CD4-positive, alpha-beta T cell (primary cell): ENCODE results near the gene RAPGEF2. TPM values are rescaled to one million over a fixed set of nuclear protein-coding genes. Genes with fewer than 3 reads are reported as not detected.

ENCODE experiments used
- ATAC-seq: fragments of 200-7000 bp; cut with Tn5 transposase; one replicate; pipeline ENCODE4 v1.10.0; 2022; ENCODE audit warnings: mild to moderate bottlenecking; ENCODE audit not compliant: poor library complexity
- CTCF ChIA-PET: fragments of 350-600 bp; sonication (Branson Sonifier 250); formaldehyde crosslinking; loops from one replicate; lab custom pipeline; 2021; ENCODE audit warnings: antibody characterized with exemption, inconsistent platforms; lab: Charles Lee
- POLR2A ChIA-PET: fragments of 350-600 bp; sonication (Branson Sonifier 250); formaldehyde crosslinking; loops from one replicate; lab custom pipeline; 2021; ENCODE audit warnings: antibody characterized with exemption, inconsistent platforms; lab: Charles Lee
- DNase-seq, 14 experiments: peaks; one replicate each; pipeline ENCODE4 v3.0.0-alpha.2; 2013 to 2020; ENCODE audit warnings: mixed read lengths in 2 of 14
- H3K27ac ChIP-seq, 2 donors: one replicate each; pipeline versions ENCODE4 v1.5.1 to v1.7.0; 2013; ENCODE audit warnings: low read length in 2 of 2, low read depth in 1 of 2, mild to moderate bottlenecking in 1 of 2
- H3K27me3 ChIP-seq, 2 experiments: 1 replicate in 1 of 2; 2 replicates in 1 of 2; pipeline versions ENCODE4 v1.6.1 to v1.7.0; 2013; ENCODE audit warnings: low read length in 2 of 2, control low read depth in 1 of 2, mild to moderate bottlenecking in 1 of 2, moderate library complexity in 1 of 2; ENCODE audit not compliant: insufficient read depth in 2 of 2, control insufficient read depth in 1 of 2
- H3K36me3 ChIP-seq: one replicate; pipeline ENCODE4 v1.6.1; 2013; ENCODE audit warnings: low read length, control low read depth; ENCODE audit not compliant: insufficient read depth
- H3K4me1 ChIP-seq: one replicate; pipeline ENCODE4 v1.6.1; 2013; ENCODE audit warnings: low read length, control low read depth; ENCODE audit not compliant: insufficient read depth
- H3K4me3 ChIP-seq: one replicate; pipeline ENCODE4 v1.5.1; 2013; ENCODE audit warnings: mild to moderate bottlenecking, low read length, moderate library complexity
- H3K9me3 ChIP-seq, 2 experiments: 1 replicate in 1 of 2; 2 replicates in 1 of 2; pipeline versions ENCODE4 v1.6.1 to v1.7.0; 2013; ENCODE audit warnings: low read length in 2 of 2, mild to moderate bottlenecking in 2 of 2, control low read depth in 1 of 2, moderate library complexity in 1 of 2; ENCODE audit not compliant: control insufficient read depth in 1 of 2, insufficient read depth in 1 of 2
- H3K27ac Mint-ChIP-seq: one replicate; pipeline ENCODE4 v1.8.0; 2020; ENCODE audit warnings: mixed read lengths
- H3K27me3 Mint-ChIP-seq: one replicate; pipeline ENCODE4 v1.8.0; 2021; ENCODE audit warnings: mixed read lengths
- H3K36me3 Mint-ChIP-seq: one replicate; pipeline ENCODE4 v1.8.0; 2021; ENCODE audit warnings: low read depth, mixed read lengths
- H3K4me1 Mint-ChIP-seq: one replicate; pipeline ENCODE4 v1.8.0; 2021; ENCODE audit warnings: low read depth, mixed read lengths
- H3K4me3 Mint-ChIP-seq: one replicate; pipeline ENCODE4 v1.8.0; 2020; ENCODE audit warnings: mild to moderate bottlenecking, mixed read lengths
- H3K9me3 Mint-ChIP-seq: one replicate; pipeline ENCODE4 v1.8.0; 2020; ENCODE audit warnings: mixed read lengths
- CTCF ChIP-seq: fragments of 200-600 bp; IDR thresholded peaks from one replicate; pipeline ENCODE4 v1.8.0; 2022; ENCODE audit warnings: antibody characterized with exemption, mild to moderate bottlenecking
- intact Hi-C, 2 experiments: fragments of 100-400 bp; cut with DNase I in 1 of 2; cut with micrococcal nuclease in 1 of 2; formaldehyde crosslinking; loops; one replicate each; pipeline versions ENCODE4 v1.15.1 to v1.9.0; 2023 to 2025; cut with DNase I, micrococcal nuclease
- total RNA-seq, 174 experiments: library from RNA in 2 of 174; stranded (reverse) in 2 of 174; gene quantifications; one replicate each; pipeline ENCODE4 v1.2.3 and lab custom pipeline; 2021 to 2026

The RAPGEF2 gene
- total RNA-seq, 2 experiments from 2014 or later = 25.6 to 26.4 TPM

- Histone ChIP-seq H3K9me3 (peaks cover 0 to 3% of the 10 kb centered on the region in 2 experiments), H3K27ac (no peak overlapping the region), H3K36me3 (no peaks in the 10 kb centered on the region), H3K27me3 (peaks cover 0 to 2% of the 10 kb centered on the region in 2 experiments), H3K4me1 (no peaks in the 10 kb centered on the region), H3K4me3 (no peak overlapping the region)
- CTCF ChIA-PET = no interaction called here
- TF ChIP-seq CTCF = no peak
- peaks cover 30% of the 10 kb centered on the region for H3K27me3 Mint-ChIP-seq
- no peaks in the 10 kb centered on the region for H3K36me3 Mint-ChIP-seq
- no peaks in the 10 kb centered on the region for H3K4me1 Mint-ChIP-seq
- DNase-seq (no peak), ATAC-seq (no peak)
- H3K4me3 Mint-ChIP-seq = no peak overlapping the region
- no peak overlapping the region for H3K27ac Mint-ChIP-seq
- intact Hi-C loops = no loop called here
- no peaks in the 10 kb centered on the region for H3K9me3 Mint-ChIP-seq
- POLR2A ChIA-PET = interaction anchor here (0.7 kb wide), 1 partner anchor 1741 kb away, joined by 3 read pairs; no protein-coding TSS in a partner anchor
Measured at GRCh38 chr4:159370286-159370685, 267.4 kb downstream of the RAPGEF2 start.

GRCh38 chr4:159374749-159375530 lies 272.1 kb downstream of the RAPGEF2 start:
- ATAC-seq (no peak), DNase-seq (no peak)
- ChIA-PET CTCF (interaction anchor here (1.1 kb wide), 1 partner anchor 33 kb away, joined by 3 read pairs; no protein-coding TSS in a partner anchor), POLR2A (no interaction called here)
- no peaks in the 10 kb centered on the region for H3K36me3 Mint-ChIP-seq
- Histone ChIP-seq H3K4me1 (no peaks in the 10 kb centered on the region), H3K9me3 (peaks cover 0 to 5% of the 10 kb centered on the region in 2 experiments), H3K36me3 (no peaks in the 10 kb centered on the region), H3K4me3 (no peak overlapping the region), H3K27ac (no peak overlapping the region), H3K27me3 (no peaks in the 10 kb centered on the region)
- H3K4me1 Mint-ChIP-seq = no peaks in the 10 kb centered on the region
- H3K4me3 Mint-ChIP-seq = no peak overlapping the region
- intact Hi-C loops = no loop called here
- H3K27me3 Mint-ChIP-seq = peaks cover 3% of the 10 kb centered on the region
- no peaks in the 10 kb centered on the region for H3K9me3 Mint-ChIP-seq
- TF ChIP-seq CTCF = no peak
- H3K27ac Mint-ChIP-seq = no peak overlapping the region

GRCh38 chr4:159376289-159376688 lies 273.4 kb downstream of the RAPGEF2 start:
- ATAC-seq (no peak), DNase-seq (no peak)
- TF ChIP-seq CTCF = no peak
- H3K36me3 Mint-ChIP-seq = no peaks in the 10 kb centered on the region
- no peak overlapping the region for H3K4me3 Mint-ChIP-seq
- no peaks in the 10 kb centered on the region for H3K4me1 Mint-ChIP-seq
- intact Hi-C loops = no loop called here
- Histone ChIP-seq H3K4me1 (no peaks in the 10 kb centered on the region), H3K27ac (no peak overlapping the region), H3K4me3 (no peak overlapping the region), H3K9me3 (peaks cover 0 to 5% of the 10 kb centered on the region in 2 experiments), H3K36me3 (no peaks in the 10 kb centered on the region), H3K27me3 (no peaks in the 10 kb centered on the region)
- ChIA-PET CTCF (no interaction called here), POLR2A (no interaction called here)
- H3K27me3 Mint-ChIP-seq = peaks cover 15% of the 10 kb centered on the region
- H3K9me3 Mint-ChIP-seq = no peaks in the 10 kb centered on the region
- no peak overlapping the region for H3K27ac Mint-ChIP-seq
